ENCODE data around the gene POLN.

Gene POLN

DNA sequence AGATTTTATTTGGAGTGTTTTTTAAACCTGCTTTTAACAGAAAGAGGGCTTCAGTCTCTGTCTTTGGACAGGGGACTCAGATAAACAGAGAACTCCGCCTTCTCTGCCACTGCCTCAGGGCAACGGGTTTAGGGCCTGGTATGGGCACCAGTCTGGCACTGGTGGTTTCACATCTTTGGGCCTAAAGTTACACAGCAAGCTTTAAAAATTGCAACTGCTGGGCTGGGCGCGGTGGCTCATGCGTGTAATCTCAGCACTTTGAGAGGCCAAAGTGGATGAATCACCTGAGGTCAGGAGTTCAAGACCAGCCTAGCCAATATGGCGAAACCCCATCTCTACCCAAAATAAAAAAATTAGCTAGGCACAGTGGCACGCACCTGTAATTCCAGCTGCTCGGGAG lies 193.1 kb downstream of the POLN start:
- no peaks in the 10 kb centered on the region for H3K36me3 ChIP-seq (ENCODE audit: low read depth)
- ATAC-seq (ENCODE audit: low read depth) (no peak), DNase-seq (ENCODE audit: low spot score) (no peak)
- no peaks in the 10 kb centered on the region for H3K27me3 ChIP-seq (ENCODE audit: insufficient read depth, poor library complexity, severe bottlenecking)
- no peaks in the 10 kb centered on the region for H3K9me3 ChIP-seq (ENCODE audit: severe bottlenecking)
- no peak overlapping the region for H3K4me3 ChIP-seq (ENCODE audit: severe bottlenecking)
- H3K27ac ChIP-seq (ENCODE audit: poor library complexity, severe bottlenecking), result no peak overlapping the region
- TF ChIP-seq, protein P1, sequence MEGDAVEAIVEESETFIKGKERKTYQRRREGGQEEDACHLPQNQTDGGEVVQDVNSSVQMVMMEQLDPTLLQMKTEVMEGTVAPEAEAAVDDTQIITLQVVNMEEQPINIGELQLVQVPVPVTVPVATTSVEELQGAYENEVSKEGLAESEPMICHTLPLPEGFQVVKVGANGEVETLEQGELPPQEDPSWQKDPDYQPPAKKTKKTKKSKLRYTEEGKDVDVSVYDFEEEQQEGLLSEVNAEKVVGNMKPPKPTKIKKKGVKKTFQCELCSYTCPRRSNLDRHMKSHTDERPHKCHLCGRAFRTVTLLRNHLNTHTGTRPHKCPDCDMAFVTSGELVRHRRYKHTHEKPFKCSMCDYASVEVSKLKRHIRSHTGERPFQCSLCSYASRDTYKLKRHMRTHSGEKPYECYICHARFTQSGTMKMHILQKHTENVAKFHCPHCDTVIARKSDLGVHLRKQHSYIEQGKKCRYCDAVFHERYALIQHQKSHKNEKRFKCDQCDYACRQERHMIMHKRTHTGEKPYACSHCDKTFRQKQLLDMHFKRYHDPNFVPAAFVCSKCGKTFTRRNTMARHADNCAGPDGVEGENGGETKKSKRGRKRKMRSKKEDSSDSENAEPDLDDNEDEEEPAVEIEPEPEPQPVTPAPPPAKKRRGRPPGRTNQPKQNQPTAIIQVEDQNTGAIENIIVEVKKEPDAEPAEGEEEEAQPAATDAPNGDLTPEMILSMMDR (IDR thresholded peaks at IDR 0.05; ENCODE audit: poor library complexity, severe bottlenecking), result no peak
- no peaks in the 10 kb centered on the region for H3K4me1 ChIP-seq (ENCODE audit: insufficient read depth, poor library complexity, severe bottlenecking)

DNA sequence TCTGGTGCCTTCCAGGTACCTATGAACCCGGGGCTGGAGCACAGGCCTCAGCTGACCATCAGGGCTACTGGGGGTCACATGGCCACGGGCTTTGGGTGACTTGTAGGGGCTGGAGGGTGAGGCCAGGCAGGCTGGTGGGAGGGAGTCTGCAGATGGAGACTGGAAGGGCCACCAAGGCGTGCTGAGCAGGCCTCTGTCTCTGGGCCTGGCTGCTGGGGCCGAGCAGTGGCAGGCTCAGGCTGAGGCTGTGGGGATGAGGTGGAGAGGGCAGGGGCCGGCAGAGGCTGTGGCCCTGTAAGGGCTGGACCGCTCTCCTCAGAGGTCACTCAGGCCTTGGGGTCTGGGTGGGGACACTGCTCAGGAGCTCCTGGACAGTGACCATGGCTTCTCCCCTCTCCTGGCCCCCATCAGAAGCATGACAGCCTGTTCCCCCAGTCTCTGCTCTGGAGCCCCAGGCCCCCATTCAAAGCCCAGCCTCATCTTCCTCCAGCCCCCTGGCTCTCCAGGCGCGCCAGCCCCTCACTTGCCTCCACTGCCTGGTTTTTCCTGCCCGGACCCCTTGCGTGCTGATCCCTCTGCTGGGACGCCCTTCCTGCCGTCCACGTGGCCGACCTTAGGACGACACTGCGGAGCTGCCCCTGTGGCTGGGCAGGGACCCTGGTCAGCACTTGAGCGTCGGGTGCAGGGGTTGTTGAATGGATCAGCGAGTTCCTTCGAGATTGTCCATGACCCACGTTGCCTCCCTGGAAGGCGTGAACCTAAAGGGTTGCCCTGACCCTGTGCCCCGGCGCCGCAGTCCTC lies 193.9 kb downstream of the POLN start:
- ATAC-seq (ENCODE audit: low read depth), result no peak
- DNase-seq (ENCODE audit: low spot score), result peak; percentile 58
- H3K27ac ChIP-seq (ENCODE audit: poor library complexity, severe bottlenecking), result no peak overlapping the region

DNA sequence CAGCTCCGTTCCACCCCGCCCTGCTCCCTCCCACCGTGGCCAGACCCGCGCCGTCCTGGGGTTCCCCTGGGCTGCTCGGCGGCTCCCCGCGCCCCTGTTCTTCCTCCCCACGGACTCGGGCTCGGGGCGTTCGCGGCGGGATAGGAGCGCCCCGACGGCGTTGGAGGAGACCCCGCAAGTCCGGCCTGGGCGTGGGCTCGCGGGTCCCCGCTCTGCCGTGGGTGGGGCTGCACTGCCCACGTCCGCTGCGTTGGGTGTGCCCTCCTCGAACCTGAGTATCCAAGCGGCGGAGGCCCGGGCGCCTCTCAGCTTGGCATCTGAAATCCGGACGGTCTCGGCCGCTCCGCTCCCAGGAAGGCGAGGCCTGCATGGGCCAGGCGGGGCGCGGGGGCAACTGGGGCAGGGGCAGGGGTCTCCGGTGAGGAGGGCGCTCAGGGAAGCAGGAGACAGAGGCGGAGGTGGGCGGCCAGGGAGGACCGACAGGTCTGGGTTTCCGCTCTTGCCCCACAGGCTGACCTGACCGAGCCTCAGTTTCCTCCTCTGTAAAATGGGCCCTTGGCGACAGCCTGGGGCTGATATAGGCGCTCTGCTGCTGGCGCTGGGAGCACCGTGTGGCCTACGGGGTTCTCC lies 194.8 kb downstream of the POLN start:
- TF ChIP-seq, protein P1 (IDR thresholded peaks at IDR 0.05; ENCODE audit: poor library complexity, severe bottlenecking), result no peak
- ATAC-seq (ENCODE audit: low read depth), result no peak
- Histone ChIP-seq H3K4me3 (ENCODE audit: severe bottlenecking) (no peak overlapping the region), H3K27me3 (ENCODE audit: insufficient read depth, poor library complexity, severe bottlenecking) (no peaks in the 10 kb centered on the region), H3K9me3 (ENCODE audit: severe bottlenecking) (no peaks in the 10 kb centered on the region), H3K27ac (ENCODE audit: poor library complexity, severe bottlenecking) (no peak overlapping the region), H3K4me1 (ENCODE audit: insufficient read depth, poor library complexity, severe bottlenecking) (no peaks in the 10 kb centered on the region), H3K36me3 (ENCODE audit: low read depth) (no peaks in the 10 kb centered on the region)
- no peak for DNase-seq (ENCODE audit: low spot score)

More for the DNA sequence above, 193.9 kb downstream of the POLN start:
- TF ChIP-seq, protein P1 (IDR thresholded peaks at IDR 0.05; ENCODE audit: poor library complexity, severe bottlenecking), result no peak
- no peaks in the 10 kb centered on the region for H3K36me3 ChIP-seq (ENCODE audit: low read depth)
- no peaks in the 10 kb centered on the region for H3K4me1 ChIP-seq (ENCODE audit: insufficient read depth, poor library complexity, severe bottlenecking)
- H3K27me3 ChIP-seq (ENCODE audit: insufficient read depth, poor library complexity, severe bottlenecking), result no peaks in the 10 kb centered on the region
- H3K4me3 ChIP-seq (ENCODE audit: severe bottlenecking), result no peak overlapping the region
- no peaks in the 10 kb centered on the region for H3K9me3 ChIP-seq (ENCODE audit: severe bottlenecking)

DNA sequence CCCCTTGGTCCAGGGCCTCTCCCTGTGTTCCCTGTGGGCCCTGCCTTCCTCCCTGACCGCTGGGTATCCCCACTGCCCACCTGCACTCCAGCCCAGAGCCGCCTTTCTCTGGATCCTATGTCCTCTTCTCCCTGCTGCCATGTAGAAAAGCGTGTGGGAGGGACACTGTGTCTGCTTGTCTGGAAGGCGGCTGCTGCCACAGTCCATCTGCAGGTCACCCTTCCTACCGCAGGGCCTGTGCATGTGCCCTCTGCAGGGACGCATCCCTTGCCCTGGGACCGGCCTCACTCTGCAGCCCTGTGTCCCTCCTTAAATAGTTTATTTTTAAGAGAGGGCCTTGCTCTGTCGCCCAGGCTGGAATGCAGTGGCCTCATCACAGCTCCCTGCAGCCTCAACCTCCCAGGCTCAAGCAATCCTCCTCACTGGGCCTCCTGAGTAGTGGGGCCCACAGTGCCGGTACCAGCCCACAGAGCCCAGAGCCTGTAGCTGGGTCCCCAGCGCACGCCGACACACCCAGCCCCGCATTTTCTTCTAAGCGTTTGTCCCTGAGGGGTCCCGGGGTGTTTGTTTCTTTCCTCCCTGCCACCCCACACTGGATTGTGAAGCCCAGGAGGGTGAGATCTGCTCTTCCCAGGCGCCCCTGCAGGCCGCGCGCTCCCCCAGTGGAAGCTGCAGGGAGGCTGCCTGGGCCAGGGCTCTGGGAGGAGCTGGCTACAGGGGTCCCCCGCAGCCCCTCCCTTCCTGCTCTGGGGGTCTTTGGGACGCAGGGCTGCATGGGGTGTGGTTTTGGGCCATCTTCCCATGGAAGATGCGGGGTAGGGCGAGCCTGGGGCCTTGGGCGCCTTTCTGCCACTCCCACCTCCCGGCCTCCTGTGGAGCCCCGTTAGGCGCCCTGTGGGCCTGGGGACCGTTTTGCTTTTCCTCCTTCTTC lies 195.6 kb downstream of the POLN start:
- H3K27ac ChIP-seq (ENCODE audit: poor library complexity, severe bottlenecking), result no peak overlapping the region
- H3K4me1 ChIP-seq (ENCODE audit: insufficient read depth, poor library complexity, severe bottlenecking), result no peaks in the 10 kb centered on the region
- H3K4me3 ChIP-seq (ENCODE audit: severe bottlenecking), result no peak overlapping the region
- DNase-seq (ENCODE audit: low spot score), result no peak
- no peak for ATAC-seq (ENCODE audit: low read depth)
- TF ChIP-seq, protein P1 (IDR thresholded peaks at IDR 0.05; ENCODE audit: poor library complexity, severe bottlenecking), result no peak
- no peaks in the 10 kb centered on the region for H3K36me3 ChIP-seq (ENCODE audit: low read depth)
- H3K27me3 ChIP-seq (ENCODE audit: insufficient read depth, poor library complexity, severe bottlenecking), result peaks cover 4% of the 10 kb centered on the region
- no peaks in the 10 kb centered on the region for H3K9me3 ChIP-seq (ENCODE audit: severe bottlenecking)
